ENCODE measurements around the gene ZNF316.
"Not testable (repeated sequence)": the region's sequence is repeated elsewhere in the genome, so short reads cannot be mapped to it uniquely, and the experiment has no call there.

ZNF316 gene

GRCh38 chr7:6648066-6648814 is 11.1 kb downstream of the ZNF316 start:
- no peak for DNase-seq

- DNase-seq = no peak
Observed at GRCh38 chr7:6648815-6649104, 11.6 kb downstream of the ZNF316 start.

GRCh38 chr7:6649241-6649961 is 12.3 kb downstream of the ZNF316 start:
- DNase-seq = no peak

- no peak for DNase-seq
Observed at GRCh38 chr7:6650086-6650485, 13.0 kb downstream of the ZNF316 start.

- no peak for DNase-seq
Observed at GRCh38 chr7:6650521-6651011, 13.4 kb downstream of the ZNF316 start.

GRCh38 chr7:6651851-6652445 is 14.8 kb downstream of the ZNF316 start:
- no peak for DNase-seq

- DNase-seq = no peak
Observed at GRCh38 chr7:6652446-6653011, 15.4 kb downstream of the ZNF316 start.

GRCh38 chr7:6653071-6654003 is 16.2 kb downstream of the ZNF316 start:
- no peak for DNase-seq

GRCh38 chr7:6654113-6654841 is 17.2 kb downstream of the ZNF316 start:
- no peak for DNase-seq

GRCh38 chr7:6654842-6655610 is 17.9 kb downstream of the ZNF316 start:
- DNase-seq = no peak

GRCh38 chr7:6655636-6656385 is 18.7 kb downstream of the ZNF316 start:
- no peak for DNase-seq

- no peak for DNase-seq
Observed at GRCh38 chr7:6656413-6656812, 19.3 kb downstream of the ZNF316 start.

GRCh38 chr7:6658618-6659345 is 21.7 kb downstream of the ZNF316 start:
- no peak for DNase-seq

GRCh38 chr7:6670851-6671250 is 33.7 kb downstream of the ZNF316 start:
- not testable (repeated sequence) for DNase-seq

GRCh38 chr7:6675807-6676405 is 38.8 kb downstream of the ZNF316 start:
- DNase-seq = no peak

- DNase-seq = no peak
Observed at GRCh38 chr7:6680146-6680545, 43.0 kb downstream of the ZNF316 start.

- DNase-seq = no peak
Observed at GRCh38 chr7:6691103-6691502, 54.0 kb downstream of the ZNF316 start.

- no peak for DNase-seq
Observed at GRCh38 chr7:6691609-6692106, 54.5 kb downstream of the ZNF316 start.

- DNase-seq = no peak
Observed at GRCh38 chr7:6700793-6701192, 63.7 kb downstream of the ZNF316 start.
